ENCODE data around the gene ST6GALNAC4. TPM values are rescaled to one million over a fixed set of nuclear protein-coding genes. Genes with fewer than 3 reads are reported as not detected.

The ST6GALNAC4 gene
- total RNA-seq, 2 experiments from 2014 or later = 118 to 180 TPM

GRCh38 chr9:127862075-127863011, 54.5 kb downstream of the ST6GALNAC4 start:
- TF ChIP-seq EZH2phosphoT487 (IDR thresholded peaks at IDR 0.05; ENCODE audit: borderline replicate concordance, low read depth, low read length) (no peak), CTCF (conservative IDR thresholded peaks at IDR 0.05; ENCODE audit: low read length) (no peak)
- DNase-seq (ENCODE audit: low spot score) = peak; percentile 74
- Histone ChIP-seq H3K36me3 (ENCODE audit: insufficient read depth, low read length) (no peaks in the 10 kb centered on the region), H2AFZ (ENCODE audit: low read length) (peak overlapping the region; percentile 59), H4K20me1 (ENCODE audit: insufficient read depth, low read length) (no peaks in the 10 kb centered on the region), H3K9me2 (ENCODE audit: insufficient read depth, low read length) (no peaks in the 10 kb centered on the region), H3K79me2 (ENCODE audit: insufficient read depth, low read depth, low read length) (no peaks in the 10 kb centered on the region), H3K9me3 (ENCODE audit: low read length) (no peaks in the 10 kb centered on the region), H3K4me1 (ENCODE audit: insufficient read depth, low read length, poor library complexity, severe bottlenecking) (peaks cover 23% of the 10 kb centered on the region), H3K4me3 (ENCODE audit: low read depth, low read length, poor library complexity, severe bottlenecking) (no peak overlapping the region), H3K27ac (ENCODE audit: low read depth, low read length, poor library complexity, severe bottlenecking) (peak overlapping the region; percentile 42), H3K4me2 (ENCODE audit: low read length) (peak overlapping the region; percentile 50)
- ChIA-PET POLR2A (interaction anchor here (0.6 to 0.8 kb wide), 3 partner anchors 8 to 323 kb away, joined by 3 read pairs; no protein-coding TSS in a partner anchor), CTCF (ENCODE audit: unreplicated experiment) (interaction anchor here (0.6 to 0.7 kb wide), 2 partner anchors 128 to 474 kb away, joined by 3 to 4 read pairs; partner anchors contain the start of gene TOR2A)
- no TSS peak for BruUV-seq (replicated peaks)
- intact Hi-C loops (cut with micrococcal nuclease; ENCODE audit: unreplicated experiment) = no loop called here

GRCh38 chr9:127860779-127861178, 56.1 kb downstream of the ST6GALNAC4 start:
- no peaks in the 10 kb centered on the region for H3K9me3 ChIP-seq (ENCODE audit: low read length)
- H3K4me1 ChIP-seq (ENCODE audit: insufficient read depth, low read length, poor library complexity, severe bottlenecking) = peaks cover 23% of the 10 kb centered on the region
- H2AFZ ChIP-seq (ENCODE audit: low read length) = no peak overlapping the region
- no peaks in the 10 kb centered on the region for H3K9me2 ChIP-seq (ENCODE audit: insufficient read depth, low read length)
- H3K36me3 ChIP-seq (ENCODE audit: insufficient read depth, low read length) = no peaks in the 10 kb centered on the region
- no peak overlapping the region for H3K27ac ChIP-seq (ENCODE audit: low read depth, low read length, poor library complexity, severe bottlenecking)
- H3K4me3 ChIP-seq (ENCODE audit: low read depth, low read length, poor library complexity, severe bottlenecking) = no peak overlapping the region
- no peak for TF ChIP-seq CTCF (conservative IDR thresholded peaks at IDR 0.05; ENCODE audit: low read length)
- TF ChIP-seq EZH2phosphoT487 (IDR thresholded peaks at IDR 0.05; ENCODE audit: borderline replicate concordance, low read depth, low read length) = no peak
- ChIA-PET POLR2A (no interaction called here), CTCF (ENCODE audit: unreplicated experiment) (interaction anchor here (0.5 to 1.1 kb wide), 2 partner anchors 9 to 126 kb away, joined by 3 read pairs; partner anchors contain the start of gene TOR2A)
- intact Hi-C loops (cut with micrococcal nuclease; ENCODE audit: unreplicated experiment) = no loop called here
- H4K20me1 ChIP-seq (ENCODE audit: insufficient read depth, low read length) = no peaks in the 10 kb centered on the region
- no peak for DNase-seq (ENCODE audit: low spot score)
- no peak overlapping the region for H3K4me2 ChIP-seq (ENCODE audit: low read length)
- no TSS peak for BruUV-seq (replicated peaks)
- H3K79me2 ChIP-seq (ENCODE audit: insufficient read depth, low read depth, low read length) = no peaks in the 10 kb centered on the region

GRCh38 chr9:127860260-127860659, 56.6 kb downstream of the ST6GALNAC4 start:
- no peaks in the 10 kb centered on the region for H3K36me3 ChIP-seq (ENCODE audit: insufficient read depth, low read length)
- POLR2A ChIA-PET = no interaction called here
- BruUV-seq (replicated peaks) = no TSS peak
- DNase-seq (ENCODE audit: low spot score) = no peak
- no peak overlapping the region for H3K4me2 ChIP-seq (ENCODE audit: low read length)
- H3K9me3 ChIP-seq (ENCODE audit: low read length) = no peaks in the 10 kb centered on the region
- TF ChIP-seq EZH2phosphoT487 (IDR thresholded peaks at IDR 0.05; ENCODE audit: borderline replicate concordance, low read depth, low read length) (no peak), CTCF (conservative IDR thresholded peaks at IDR 0.05; ENCODE audit: low read length) (no peak)
- H2AFZ ChIP-seq (ENCODE audit: low read length) = no peak overlapping the region
- no peak overlapping the region for H3K4me3 ChIP-seq (ENCODE audit: low read depth, low read length, poor library complexity, severe bottlenecking)
- no peaks in the 10 kb centered on the region for H3K9me2 ChIP-seq (ENCODE audit: insufficient read depth, low read length)
- CTCF ChIA-PET (ENCODE audit: unreplicated experiment) = interaction anchor here (0.5 to 1.1 kb wide), 2 partner anchors 10 to 126 kb away, joined by 3 read pairs; partner anchors contain the start of gene TOR2A
- H3K79me2 ChIP-seq (ENCODE audit: insufficient read depth, low read depth, low read length) = no peaks in the 10 kb centered on the region
- H4K20me1 ChIP-seq (ENCODE audit: insufficient read depth, low read length) = no peaks in the 10 kb centered on the region
- intact Hi-C loops (cut with micrococcal nuclease; ENCODE audit: unreplicated experiment) = no loop called here
- H3K27ac ChIP-seq (ENCODE audit: low read depth, low read length, poor library complexity, severe bottlenecking) = no peak overlapping the region
- H3K4me1 ChIP-seq (ENCODE audit: insufficient read depth, low read length, poor library complexity, severe bottlenecking) = peaks cover 19% of the 10 kb centered on the region

Data from OCI-LY7 (cell line).